HepG2 (cell line): Measurements from ENCODE around the gene MGAT5. TPM values are rescaled to one million over a fixed set of nuclear protein-coding genes. Genes with fewer than 3 reads are reported as not detected.

ENCODE experiments used
- ATM ChIP-seq: fragments of 450-650 bp; IDR thresholded peaks from 2 replicates; pipeline ENCODE4 v1.7.1; 2017; ENCODE audit warnings: mild to moderate bottlenecking, borderline replicate concordance
- EZH2 ChIP-seq: conservative IDR thresholded peaks from 2 replicates; pipeline ENCODE4 v1.6.1; 2012; ENCODE audit warnings: mild to moderate bottlenecking, low read depth, low read length, moderate library complexity
- GPN1 ChIP-seq: sonication (generic); formaldehyde crosslinking; IDR thresholded peaks from 2 replicates; pipeline ENCODE4 v1.5.1; 2020; ENCODE audit warnings: missing genetic modification reagents, borderline replicate concordance
- HIVEP1 ChIP-seq: sonication (generic); formaldehyde crosslinking; IDR thresholded peaks from 2 replicates; pipeline ENCODE4 v1.4.0; 2020; ENCODE audit warnings: mild to moderate bottlenecking, missing genetic modification reagents
- HNRNPLL ChIP-seq: fragments of 200-400 bp; formaldehyde crosslinking; IDR thresholded peaks from 2 replicates; pipeline ENCODE4 v1.6.1; 2017; ENCODE audit warnings: mild to moderate bottlenecking, low read depth, low read length; ENCODE audit not compliant: poor library complexity, severe bottlenecking
- HOXD1 ChIP-seq: sonication (generic); formaldehyde crosslinking; IDR thresholded peaks from 2 replicates; pipeline ENCODE4 v1.5.0; 2020; ENCODE audit warnings: missing genetic modification reagents
- KDM4B ChIP-seq: sonication (generic); formaldehyde crosslinking; IDR thresholded peaks from 2 replicates; pipeline ENCODE4 v1.4.0; 2020; ENCODE audit warnings: missing genetic modification reagents
- KDM6A ChIP-seq: IDR thresholded peaks from 2 replicates; pipeline ENCODE4 v1.6.1; 2016; ENCODE audit warnings: low read depth
- MTA1 ChIP-seq: sonication (generic); formaldehyde crosslinking; IDR thresholded peaks from 2 replicates; pipeline ENCODE4 v1.4.0; 2020; ENCODE audit warnings: missing genetic modification reagents, mild to moderate bottlenecking, borderline replicate concordance
- NFKBIZ ChIP-seq: IDR thresholded peaks from 2 replicates; pipeline ENCODE4 v1.6.1; 2018; ENCODE audit warnings: missing genetic modification reagents, missing compliant biosample characterization
- PRDM4 ChIP-seq: sonication (generic); formaldehyde crosslinking; IDR thresholded peaks from 2 replicates; pipeline ENCODE4 v1.9.0; 2021; ENCODE audit warnings: missing genetic modification reagents, borderline replicate concordance
- ZNF101 ChIP-seq: sonication (generic); formaldehyde crosslinking; IDR thresholded peaks from 2 replicates; pipeline ENCODE4 v1.4.0; 2020; ENCODE audit warnings: mild to moderate bottlenecking, low read depth, missing genetic modification reagents, borderline replicate concordance
- ZNF33B ChIP-seq: sonication (generic); formaldehyde crosslinking; IDR thresholded peaks from 2 replicates; pipeline ENCODE4 v1.5.1; 2020; ENCODE audit warnings: mild to moderate bottlenecking, missing genetic modification reagents
- ZNF580 ChIP-seq: IDR thresholded peaks from 2 replicates; pipeline ENCODE4 v1.6.1; 2016; ENCODE audit warnings: low read depth, borderline replicate concordance
- ZNF691 ChIP-seq: sonication (generic); formaldehyde crosslinking; IDR thresholded peaks from 2 replicates; pipeline ENCODE4 v1.4.0; 2020; ENCODE audit warnings: missing genetic modification reagents, low read depth, mild to moderate bottlenecking, borderline replicate concordance
- polyA plus RNA-seq, 8 experiments: library from polyadenylated mRNA; depleted of rRNA in 3 of 8; stranded (reverse) in 7 of 8; unstranded in 1 of 8; fragments of >200 nt; fragmentation: Illumina TruSeq in 4 of 8; extraction: Trizol in 4 of 8; gene quantifications; 2 replicates each; pipeline versions ENCODE4 v1.2.1 to v1.2.3, GENCODE V29; 2011 to 2016; ENCODE audit warnings: low read depth in 4 of 8, missing spikeins in 1 of 8, mixed read lengths in 1 of 8; ENCODE audit not compliant: insufficient read depth in 1 of 8
- total RNA-seq, 5 experiments: library from RNA; depleted of rRNA; stranded (reverse); fragments of >200 nt; fragmentation: Illumina TruSeq; extraction: Trizol; gene quantifications; 2 replicates each; pipeline ENCODE4 v1.2.3, GENCODE V29; 2016; ENCODE audit warnings: low read depth in 1 of 5
- TF ChIP-seq, protein P1 (sequence below): sonication (generic); formaldehyde crosslinking; IDR thresholded peaks from 2 replicates; pipeline ENCODE4 v1.5.1; 2020; ENCODE audit warnings: missing genetic modification reagents, mild to moderate bottlenecking, borderline replicate concordance
- TF ChIP-seq, protein P2 (sequence below), 2 experiments: sonication (generic) in 1 of 2; formaldehyde crosslinking in 1 of 2; IDR thresholded peaks; 2 replicates each; pipeline versions ENCODE4 v1.6.1 to v1.9.0; 2014 to 2022; ENCODE audit warnings: antibody characterized with exemption in 1 of 2, borderline replicate concordance in 1 of 2, inconsistent platforms in 1 of 2, low read depth in 1 of 2, missing genetic modification reagents in 1 of 2

MGAT5 gene
- total and polyA plus RNA-seq, 2 of the 13 experiments (the other 11 are each of a cell fraction or from before 2014, with no cell fraction given) = 33.1 to 60.2 TPM

GRCh38 chr2:134432435-134432883 lies 178.6 kb downstream of the MGAT5 start (continued):
- no peak for TF ChIP-seq PRDM4 (CRISPR knock-in tag)
- peak; percentile 96 for TF ChIP-seq ZNF580 (CRISPR knock-in tag)
- peak; percentile 29; the same call in 1 of the 2 replicates for TF ChIP-seq HIVEP1 (CRISPR knock-in tag)
- peak; percentile 3; the same call in 1 of the 2 replicates for TF ChIP-seq ZNF691
- no peak for TF ChIP-seq ZNF101
- peak; percentile 98 for TF ChIP-seq NFKBIZ
- TF ChIP-seq ZNF33B (CRISPR knock-in tag) = no peak
- no peak for TF ChIP-seq HNRNPLL
- no peak for TF ChIP-seq EZH2
- TF ChIP-seq, protein P1, sequence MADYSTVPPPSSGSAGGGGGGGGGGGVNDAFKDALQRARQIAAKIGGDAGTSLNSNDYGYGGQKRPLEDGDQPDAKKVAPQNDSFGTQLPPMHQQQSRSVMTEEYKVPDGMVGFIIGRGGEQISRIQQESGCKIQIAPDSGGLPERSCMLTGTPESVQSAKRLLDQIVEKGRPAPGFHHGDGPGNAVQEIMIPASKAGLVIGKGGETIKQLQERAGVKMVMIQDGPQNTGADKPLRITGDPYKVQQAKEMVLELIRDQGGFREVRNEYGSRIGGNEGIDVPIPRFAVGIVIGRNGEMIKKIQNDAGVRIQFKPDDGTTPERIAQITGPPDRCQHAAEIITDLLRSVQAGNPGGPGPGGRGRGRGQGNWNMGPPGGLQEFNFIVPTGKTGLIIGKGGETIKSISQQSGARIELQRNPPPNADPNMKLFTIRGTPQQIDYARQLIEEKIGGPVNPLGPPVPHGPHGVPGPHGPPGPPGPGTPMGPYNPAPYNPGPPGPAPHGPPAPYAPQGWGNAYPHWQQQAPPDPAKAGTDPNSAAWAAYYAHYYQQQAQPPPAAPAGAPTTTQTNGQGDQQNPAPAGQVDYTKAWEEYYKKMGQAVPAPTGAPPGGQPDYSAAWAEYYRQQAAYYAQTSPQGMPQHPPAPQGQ (CRISPR knock-in tag) = no peak
- TF ChIP-seq, protein P2, sequence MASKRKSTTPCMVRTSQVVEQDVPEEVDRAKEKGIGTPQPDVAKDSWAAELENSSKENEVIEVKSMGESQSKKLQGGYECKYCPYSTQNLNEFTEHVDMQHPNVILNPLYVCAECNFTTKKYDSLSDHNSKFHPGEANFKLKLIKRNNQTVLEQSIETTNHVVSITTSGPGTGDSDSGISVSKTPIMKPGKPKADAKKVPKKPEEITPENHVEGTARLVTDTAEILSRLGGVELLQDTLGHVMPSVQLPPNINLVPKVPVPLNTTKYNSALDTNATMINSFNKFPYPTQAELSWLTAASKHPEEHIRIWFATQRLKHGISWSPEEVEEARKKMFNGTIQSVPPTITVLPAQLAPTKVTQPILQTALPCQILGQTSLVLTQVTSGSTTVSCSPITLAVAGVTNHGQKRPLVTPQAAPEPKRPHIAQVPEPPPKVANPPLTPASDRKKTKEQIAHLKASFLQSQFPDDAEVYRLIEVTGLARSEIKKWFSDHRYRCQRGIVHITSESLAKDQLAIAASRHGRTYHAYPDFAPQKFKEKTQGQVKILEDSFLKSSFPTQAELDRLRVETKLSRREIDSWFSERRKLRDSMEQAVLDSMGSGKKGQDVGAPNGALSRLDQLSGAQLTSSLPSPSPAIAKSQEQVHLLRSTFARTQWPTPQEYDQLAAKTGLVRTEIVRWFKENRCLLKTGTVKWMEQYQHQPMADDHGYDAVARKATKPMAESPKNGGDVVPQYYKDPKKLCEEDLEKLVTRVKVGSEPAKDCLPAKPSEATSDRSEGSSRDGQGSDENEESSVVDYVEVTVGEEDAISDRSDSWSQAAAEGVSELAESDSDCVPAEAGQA (IDR thresholded peaks at IDR 0.05; ENCODE audit: low read depth) = 0 out of 2 replicates have a peak, but pooled peaks have one; percentile 21
- TF ChIP-seq, protein P2 (CRISPR knock-in tag; IDR thresholded peaks at IDR 0.05; ENCODE audit: borderline replicate concordance) = no peak; the same call in 1 of the 2 replicates
- TF ChIP-seq KDM6A (CRISPR knock-in tag) = peak; percentile 93
- 0 out of 2 replicates have a peak, but pooled peaks have one; percentile 66 for TF ChIP-seq MTA1 (CRISPR knock-in tag)
- no peak; the same call in 1 of the 2 replicates for TF ChIP-seq HOXD1 (CRISPR knock-in tag)
- no peak for TF ChIP-seq ATM
- no peak for TF ChIP-seq GPN1 (CRISPR knock-in tag)
- TF ChIP-seq KDM4B (CRISPR knock-in tag) = peak; percentile 65; the same call in 1 of the 2 replicates
